Hepatic stellate cell (primary cell): ENCODE results near the gene EIF4EBP2.

Source experiments
- DNase-seq: peaks from one replicate; pipeline ENCODE4 v3.0.0; 2011; ENCODE audit warnings: low spot score

EIF4EBP2 gene, protein sequence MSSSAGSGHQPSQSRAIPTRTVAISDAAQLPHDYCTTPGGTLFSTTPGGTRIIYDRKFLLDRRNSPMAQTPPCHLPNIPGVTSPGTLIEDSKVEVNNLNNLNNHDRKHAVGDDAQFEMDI

DNA sequence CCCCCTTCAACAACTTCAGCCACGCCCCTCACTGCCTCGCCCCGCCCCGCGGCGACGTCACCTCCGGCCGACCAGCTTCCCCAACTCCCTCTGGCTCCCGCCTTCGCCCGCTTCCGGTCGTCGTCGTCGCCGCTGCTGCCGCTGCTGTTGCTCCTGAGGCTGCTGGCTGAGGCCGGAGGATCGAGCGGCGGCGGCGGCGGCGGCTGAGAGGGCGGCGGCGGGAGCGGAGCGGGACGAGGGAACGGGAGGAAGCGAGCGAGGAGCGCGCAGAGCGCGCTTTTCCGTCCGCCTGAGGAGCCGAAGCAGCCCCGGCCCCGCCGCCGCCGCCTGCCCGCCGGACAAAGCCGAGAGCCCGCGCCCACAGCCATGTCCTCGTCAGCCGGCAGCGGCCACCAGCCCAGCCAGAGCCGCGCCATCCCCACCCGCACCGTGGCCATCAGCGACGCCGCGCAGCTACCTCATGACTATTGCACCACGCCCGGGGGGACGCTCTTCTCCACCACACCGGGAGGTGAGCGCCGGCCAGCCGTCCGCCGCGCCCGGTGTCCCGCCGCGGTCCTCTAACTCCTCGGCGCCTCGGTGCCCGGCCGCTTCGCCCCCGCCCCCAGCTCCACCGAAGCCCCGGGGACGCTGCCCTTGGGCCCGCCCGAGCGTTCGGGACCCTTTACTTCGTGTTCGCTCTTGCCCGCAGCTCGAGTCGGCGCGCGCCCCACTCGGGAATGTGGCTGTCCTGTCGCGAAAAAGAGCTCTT lies at the start of gene EIF4EBP2:
TSS of gene EIF4EBP2 (plus strand) at position 110 of the 751 bp plus-strand sequence. CDS start at position 367, 257 bp downstream.
- peak; percentile 83 for DNase-seq

DNA sequence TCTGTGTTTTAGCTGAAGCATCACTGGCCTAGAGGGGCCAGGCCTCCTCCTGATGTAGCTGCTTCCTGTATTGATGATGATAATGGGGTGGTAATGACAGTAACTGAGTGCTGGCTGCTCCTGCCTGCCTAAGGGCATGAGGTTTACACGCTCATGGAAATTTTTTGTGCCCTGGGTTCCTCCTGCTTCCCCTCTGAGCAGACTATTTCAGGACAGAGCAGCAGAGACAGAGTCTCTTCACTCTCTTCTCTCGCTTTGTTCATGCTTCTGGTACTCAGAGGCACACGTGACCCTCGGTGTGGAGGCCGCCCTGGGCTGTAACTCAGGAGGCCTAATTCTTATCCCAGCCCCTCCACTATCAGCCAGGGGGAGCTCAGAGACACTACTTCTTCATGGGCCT lies 49.4 kb upstream of the EIF4EBP2 start:
- DNase-seq, result no peak

GRCh38 chr10:70355051-70356021 lies 48.6 kb upstream of the EIF4EBP2 start:
- no peak for DNase-seq

GRCh38 chr10:70357565-70357964 lies 46.4 kb upstream of the EIF4EBP2 start:
- DNase-seq, result peak; percentile 25

- DNase-seq, result no peak
Observed at GRCh38 chr10:70358446-70358845, 45.5 kb upstream of the EIF4EBP2 start.

GRCh38 chr10:70359017-70359550 lies 44.9 kb upstream of the EIF4EBP2 start:
- no peak for DNase-seq

DNA sequence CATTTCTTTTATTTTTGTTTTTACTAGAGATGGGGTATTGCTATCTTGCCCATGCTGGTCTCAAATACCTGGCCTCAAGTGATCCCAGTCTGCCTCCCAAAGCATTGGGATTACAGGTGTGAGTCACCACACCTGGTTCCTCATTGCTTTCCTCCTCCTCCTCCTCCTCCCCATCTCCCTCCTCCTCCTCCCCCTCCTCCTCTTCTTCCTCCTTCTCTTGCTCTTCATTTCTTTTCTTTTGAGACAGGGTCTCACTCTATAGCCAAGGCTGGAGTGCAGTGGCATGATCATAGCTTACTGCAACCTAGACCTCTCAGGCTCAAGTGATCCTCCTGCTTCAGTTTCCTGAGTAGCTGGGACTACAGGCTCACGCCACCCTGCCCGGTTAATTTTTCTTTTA lies 43.7 kb upstream of the EIF4EBP2 start:
- no peak for DNase-seq

DNA sequence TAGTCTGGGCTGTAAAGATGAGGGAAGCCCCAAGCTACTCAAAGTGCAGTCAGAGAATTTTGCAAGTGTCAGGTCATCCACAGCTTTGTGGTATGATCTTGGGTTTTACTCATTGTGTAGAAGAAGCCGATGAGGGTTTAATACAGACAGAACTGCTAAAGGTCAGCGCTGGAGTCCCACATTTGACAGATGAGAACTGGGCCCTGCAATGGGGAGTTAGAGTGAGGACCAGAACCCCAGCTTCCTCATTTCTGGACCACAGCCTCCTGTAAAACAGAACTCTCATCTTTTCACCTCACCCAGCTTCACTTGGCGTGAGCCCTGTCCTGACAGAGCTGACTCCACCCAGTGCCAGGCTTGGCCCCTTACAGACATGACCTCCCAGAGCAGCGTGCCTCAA lies 41.6 kb upstream of the EIF4EBP2 start:
- no peak for DNase-seq

- DNase-seq, result no peak
Observed at GRCh38 chr10:70363292-70363691, 40.7 kb upstream of the EIF4EBP2 start.

DNA sequence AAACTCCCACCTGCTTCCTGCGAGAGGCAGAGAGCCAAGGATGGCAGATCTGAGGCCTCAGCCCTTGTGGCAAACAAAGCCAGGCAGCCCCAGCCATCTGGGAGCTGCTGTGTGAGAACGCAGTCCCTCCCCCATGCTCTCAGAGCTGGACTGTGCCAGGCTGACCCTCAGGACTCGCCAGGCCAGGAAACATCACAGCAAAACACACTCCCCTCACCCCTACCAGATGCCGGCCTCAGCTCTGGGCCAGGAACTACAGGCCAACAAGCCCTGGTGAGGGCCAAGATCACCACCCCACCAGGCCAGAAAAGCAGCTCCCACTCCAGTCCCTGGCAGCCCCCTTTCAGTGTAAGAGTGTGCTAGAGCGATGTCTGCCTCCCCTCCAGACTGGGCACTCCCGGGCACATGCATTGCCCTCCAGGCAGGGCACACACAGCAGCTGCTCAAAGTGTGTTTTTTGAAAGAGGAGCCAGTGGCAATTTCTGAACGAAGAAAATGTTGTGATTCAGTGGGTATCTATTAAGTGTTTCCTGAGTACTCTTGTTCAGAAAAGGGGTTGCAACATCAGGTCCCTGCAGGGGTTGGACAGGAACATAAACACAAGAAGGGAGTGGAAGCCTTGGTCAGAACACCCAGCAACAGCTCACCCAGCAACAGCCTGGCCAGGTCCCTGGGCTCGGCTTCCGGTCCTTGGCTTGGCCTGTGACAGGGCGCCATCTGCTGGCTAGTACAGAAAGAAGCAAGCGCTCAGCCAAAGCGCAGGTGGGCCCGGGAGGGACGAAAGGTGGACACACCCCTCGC lies 39.8 kb upstream of the EIF4EBP2 start:
- DNase-seq, result peak; percentile 92

DNA sequence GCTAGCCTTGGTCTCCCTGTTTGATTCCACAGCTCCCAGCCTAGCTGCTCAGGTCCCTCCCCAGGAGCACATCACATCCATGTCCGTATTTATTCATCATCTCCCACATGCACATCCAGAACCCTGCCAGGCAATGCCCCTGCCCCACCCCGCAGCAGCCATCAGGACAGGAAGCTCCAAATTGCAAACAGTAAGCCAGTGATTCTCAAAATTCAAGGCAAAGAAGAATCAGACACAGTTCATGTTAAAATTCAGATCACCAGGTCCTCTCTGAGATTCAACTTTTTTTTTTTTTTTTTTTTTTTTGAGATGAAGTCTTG lies 39.2 kb upstream of the EIF4EBP2 start:
- DNase-seq, result no peak

DNA sequence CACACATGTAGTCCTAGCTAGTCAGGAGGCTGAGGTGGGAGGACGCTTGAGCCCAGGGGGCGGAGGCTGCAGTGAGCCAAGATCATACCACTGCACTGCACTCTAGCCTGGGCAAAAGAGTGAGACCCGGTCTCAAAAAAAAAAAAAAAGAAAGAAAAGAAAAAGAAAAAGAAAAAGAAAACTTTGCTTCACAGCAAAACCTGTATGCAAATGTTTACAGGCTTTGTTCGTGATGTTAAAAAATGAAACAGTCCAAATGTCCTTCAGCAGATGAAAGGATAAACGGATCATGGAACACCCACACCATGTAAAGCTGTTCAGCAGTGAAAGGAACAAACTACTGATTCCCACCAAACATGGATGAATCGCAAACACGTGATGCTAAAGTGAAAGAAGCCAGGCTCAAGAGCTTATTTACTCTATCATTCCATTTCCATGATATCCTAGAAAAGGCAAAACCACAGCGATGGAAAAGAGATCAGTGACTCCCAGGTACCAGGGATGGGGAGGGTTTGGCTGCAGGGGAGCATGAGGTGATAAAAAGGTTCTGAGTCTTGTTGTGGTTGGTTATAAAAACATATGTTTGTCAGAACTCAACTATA lies 36.6 kb upstream of the EIF4EBP2 start:
- DNase-seq, result peak; percentile 79

DNA sequence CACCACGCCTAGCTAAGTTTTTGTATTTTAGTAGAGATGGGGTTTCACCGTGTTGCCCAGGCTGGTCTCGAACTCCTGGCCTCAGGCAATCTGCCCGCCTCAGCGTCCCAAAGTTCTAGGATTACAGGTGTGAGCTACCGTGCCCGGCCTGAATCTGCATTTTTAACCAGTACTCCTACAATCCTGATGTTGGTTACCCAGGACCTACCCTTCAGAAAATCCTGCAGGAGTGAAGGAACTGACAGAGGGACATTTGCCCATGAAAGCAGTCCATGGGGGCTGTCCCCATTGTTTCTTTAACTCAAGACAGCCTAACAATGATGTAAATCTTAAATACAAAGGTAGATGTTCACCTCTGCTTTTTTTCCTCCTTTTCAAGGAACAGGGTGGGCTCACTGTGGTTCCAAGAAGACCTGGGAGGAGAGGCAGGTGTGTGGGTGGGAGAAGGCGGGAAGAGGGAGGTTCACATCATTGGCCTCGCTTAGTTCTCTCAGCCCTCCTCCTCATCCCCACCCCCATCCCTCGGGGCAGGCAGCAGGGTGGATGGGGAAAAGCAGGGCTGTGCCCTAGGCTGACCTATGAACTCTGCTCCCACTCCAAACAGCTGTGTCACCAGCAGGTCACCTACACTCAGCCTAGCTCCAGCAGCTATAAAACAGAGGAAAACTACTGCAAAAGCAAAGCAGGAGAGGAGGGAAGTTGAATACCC lies 35.0 kb upstream of the EIF4EBP2 start:
- DNase-seq, result no peak

DNA sequence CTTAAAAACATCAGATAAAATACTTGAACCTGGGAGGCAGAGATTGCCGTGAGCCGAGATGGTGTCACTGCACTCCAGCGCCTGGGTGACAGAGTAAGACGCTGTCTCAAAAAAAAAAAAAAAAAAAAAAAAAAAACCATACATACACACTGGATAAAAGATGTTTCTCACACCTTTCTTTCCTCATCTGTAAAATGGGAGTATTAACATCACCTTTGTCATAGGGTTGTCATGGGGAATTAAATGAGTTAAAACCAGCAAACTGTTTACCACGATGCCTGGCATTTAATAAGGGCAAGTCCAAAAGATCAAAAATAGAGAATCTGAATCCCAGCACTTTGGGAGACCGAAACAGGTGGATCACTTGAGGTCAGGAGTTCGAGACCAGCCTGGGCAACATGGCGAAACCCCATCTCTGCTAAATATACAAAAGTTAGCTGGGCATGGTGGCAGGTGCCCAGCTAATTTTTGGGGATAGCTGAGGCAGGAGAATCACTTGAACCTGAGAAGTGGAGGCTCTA lies 34.4 kb upstream of the EIF4EBP2 start:
- DNase-seq, result no peak

DNA sequence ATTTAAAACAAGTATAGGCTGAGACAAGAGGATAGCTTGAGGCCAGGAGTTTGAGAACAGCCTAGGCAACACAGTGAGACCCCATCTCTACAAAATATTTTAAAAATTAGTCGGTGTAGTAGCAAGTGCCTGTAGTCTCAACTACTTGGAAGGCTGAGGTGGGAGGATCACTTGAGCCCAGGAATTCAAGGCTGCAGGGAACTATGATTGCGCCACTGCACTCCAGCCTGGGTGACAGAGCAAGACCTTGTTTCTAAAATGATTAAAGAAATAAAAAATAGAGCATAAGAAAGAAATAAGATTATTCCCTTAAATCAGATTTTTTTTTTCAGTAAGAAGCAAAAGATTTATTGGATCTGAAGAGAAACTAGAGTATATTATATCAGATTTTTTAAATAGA lies 33.2 kb upstream of the EIF4EBP2 start:
- no peak for DNase-seq

- no peak for DNase-seq
Observed at GRCh38 chr10:70371846-70372245, 32.1 kb upstream of the EIF4EBP2 start.

- no peak for DNase-seq
Observed at GRCh38 chr10:70374775-70375614, 28.9 kb upstream of the EIF4EBP2 start.

GRCh38 chr10:70376436-70377378 lies 27.2 kb upstream of the EIF4EBP2 start:
- DNase-seq, result no peak
